ENCODE measurements around the gene RAB36.

RAB36 gene

DNA sequence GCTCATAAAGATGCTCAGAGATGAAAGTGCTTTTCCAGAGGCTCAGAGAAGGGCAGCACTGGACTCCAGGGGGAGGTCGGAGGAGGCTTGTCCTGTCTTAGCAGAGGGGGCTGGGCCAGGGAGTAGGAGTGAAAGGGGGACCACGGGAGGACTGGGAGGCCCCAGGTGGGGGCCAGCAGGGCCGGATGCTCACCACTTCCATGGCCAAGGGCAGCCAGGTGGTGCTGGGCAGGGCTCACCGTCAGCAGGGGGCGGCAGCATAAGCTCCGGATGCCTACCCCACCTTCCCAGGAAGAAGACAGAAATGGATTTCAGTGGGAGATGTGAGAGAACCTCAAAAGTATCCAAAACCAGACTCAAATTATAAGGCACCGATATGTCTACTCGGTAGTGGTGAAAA lies 11.0 kb downstream of the RAB36 start:
- Histone ChIP-seq H3K36me3 (ENCODE audit: insufficient read depth, low read length) (no peaks in the 10 kb centered on the region), H3K9me3 (ENCODE audit: insufficient read depth, low read depth, low read length) (no peaks in the 10 kb centered on the region), H3K9me2 (replicated peaks; ENCODE audit: low read depth, low read length) (no peaks in the 10 kb centered on the region), H3K4me2 (ENCODE audit: low read depth, low read length, poor library complexity, severe bottlenecking) (no peak overlapping the region), H3K4me1 (ENCODE audit: insufficient read depth, low read length, poor library complexity, severe bottlenecking) (peaks cover 3% of the 10 kb centered on the region), H4K20me1 (ENCODE audit: insufficient read depth, low read length, poor library complexity, severe bottlenecking) (no peaks in the 10 kb centered on the region), H3K27me3 (ENCODE audit: insufficient read depth, low read length, poor library complexity, severe bottlenecking) (no peaks in the 10 kb centered on the region), H3K9ac (ENCODE audit: low read depth, low read length, poor library complexity, severe bottlenecking) (no peak overlapping the region), H3F3A (ENCODE audit: low read depth) (no peaks in the 10 kb centered on the region), H3K79me2 (ENCODE audit: insufficient read depth, low read length) (no peaks in the 10 kb centered on the region), H2AFZ (ENCODE audit: low read length) (no peak overlapping the region), H3K4me3 (ENCODE audit: low read length, poor library complexity, severe bottlenecking) (no peak overlapping the region)
- no peak for TF ChIP-seq EZH2phosphoT487 (IDR thresholded peaks at IDR 0.05; ENCODE audit: borderline replicate concordance)
- TF ChIP-seq, protein P1, sequence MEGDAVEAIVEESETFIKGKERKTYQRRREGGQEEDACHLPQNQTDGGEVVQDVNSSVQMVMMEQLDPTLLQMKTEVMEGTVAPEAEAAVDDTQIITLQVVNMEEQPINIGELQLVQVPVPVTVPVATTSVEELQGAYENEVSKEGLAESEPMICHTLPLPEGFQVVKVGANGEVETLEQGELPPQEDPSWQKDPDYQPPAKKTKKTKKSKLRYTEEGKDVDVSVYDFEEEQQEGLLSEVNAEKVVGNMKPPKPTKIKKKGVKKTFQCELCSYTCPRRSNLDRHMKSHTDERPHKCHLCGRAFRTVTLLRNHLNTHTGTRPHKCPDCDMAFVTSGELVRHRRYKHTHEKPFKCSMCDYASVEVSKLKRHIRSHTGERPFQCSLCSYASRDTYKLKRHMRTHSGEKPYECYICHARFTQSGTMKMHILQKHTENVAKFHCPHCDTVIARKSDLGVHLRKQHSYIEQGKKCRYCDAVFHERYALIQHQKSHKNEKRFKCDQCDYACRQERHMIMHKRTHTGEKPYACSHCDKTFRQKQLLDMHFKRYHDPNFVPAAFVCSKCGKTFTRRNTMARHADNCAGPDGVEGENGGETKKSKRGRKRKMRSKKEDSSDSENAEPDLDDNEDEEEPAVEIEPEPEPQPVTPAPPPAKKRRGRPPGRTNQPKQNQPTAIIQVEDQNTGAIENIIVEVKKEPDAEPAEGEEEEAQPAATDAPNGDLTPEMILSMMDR (conservative IDR thresholded peaks at IDR 0.05; ENCODE audit: low read length), result no peak; the same call in 1 of the 2 replicates

DNA sequence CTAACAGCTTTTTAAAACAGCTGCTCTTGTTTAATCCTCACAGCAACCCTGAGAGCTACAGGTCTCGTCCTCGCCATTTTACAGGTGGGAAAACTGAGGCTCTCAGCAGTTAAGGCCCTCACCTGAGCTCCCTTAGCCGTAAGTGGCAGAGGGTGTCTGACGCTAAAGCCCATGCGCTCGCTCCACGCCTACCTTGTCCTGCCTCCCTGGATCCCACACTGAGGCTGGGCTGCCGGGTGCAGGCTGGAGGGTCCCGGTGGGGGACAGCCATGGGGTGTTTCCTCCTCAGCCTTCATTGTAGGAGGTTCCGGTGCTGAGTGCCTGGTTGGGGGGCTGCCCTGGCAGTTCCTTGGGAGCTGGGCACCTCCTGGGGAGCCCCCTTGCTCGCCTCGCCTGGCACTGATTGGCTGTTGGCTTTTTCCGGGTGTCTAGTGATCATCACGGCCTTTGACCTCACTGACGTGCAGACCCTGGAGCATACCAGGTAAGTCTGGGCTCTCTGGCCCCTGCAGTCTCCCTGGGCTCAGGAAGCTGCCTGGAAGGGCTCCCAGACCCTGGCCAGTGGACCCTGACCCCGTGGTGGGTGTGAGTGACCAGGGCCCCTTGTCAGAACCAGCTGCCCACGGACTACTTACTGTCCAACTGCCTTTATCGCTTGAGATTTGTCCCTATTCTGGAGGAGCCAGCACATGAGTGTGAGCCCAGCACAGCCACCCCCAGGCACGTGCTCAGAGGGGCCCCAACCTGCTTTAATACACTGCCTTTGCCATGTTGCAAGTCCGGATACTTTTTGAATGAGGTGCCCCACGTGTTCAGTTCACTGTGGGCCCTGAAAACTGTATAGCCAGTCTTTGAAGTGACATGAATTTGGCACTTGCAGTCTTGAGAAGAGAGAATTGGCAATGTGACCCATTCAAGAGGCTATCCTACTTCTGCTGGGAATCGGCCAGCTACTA lies 12.6 kb downstream of the RAB36 start:
- Histone ChIP-seq H2AFZ (ENCODE audit: low read length) (no peak overlapping the region), H3K9ac (ENCODE audit: low read depth, low read length, poor library complexity, severe bottlenecking) (no peak overlapping the region), H3K36me3 (ENCODE audit: insufficient read depth, low read length) (no peaks in the 10 kb centered on the region), H3F3A (ENCODE audit: low read depth) (no peaks in the 10 kb centered on the region), H3K4me2 (ENCODE audit: low read depth, low read length, poor library complexity, severe bottlenecking) (no peak overlapping the region), H3K9me2 (replicated peaks; ENCODE audit: low read depth, low read length) (no peaks in the 10 kb centered on the region), H3K4me1 (ENCODE audit: insufficient read depth, low read length, poor library complexity, severe bottlenecking) (peaks cover 3% of the 10 kb centered on the region), H3K4me3 (ENCODE audit: low read length, poor library complexity, severe bottlenecking) (no peak overlapping the region), H3K27me3 (ENCODE audit: insufficient read depth, low read length, poor library complexity, severe bottlenecking) (no peaks in the 10 kb centered on the region), H3K9me3 (ENCODE audit: insufficient read depth, low read depth, low read length) (no peaks in the 10 kb centered on the region), H4K20me1 (ENCODE audit: insufficient read depth, low read length, poor library complexity, severe bottlenecking) (no peaks in the 10 kb centered on the region), H3K79me2 (ENCODE audit: insufficient read depth, low read length) (no peaks in the 10 kb centered on the region)
- no peak for TF ChIP-seq EZH2phosphoT487 (IDR thresholded peaks at IDR 0.05; ENCODE audit: borderline replicate concordance)
- TF ChIP-seq, protein P1 (conservative IDR thresholded peaks at IDR 0.05; ENCODE audit: low read length), result no peak

DNA sequence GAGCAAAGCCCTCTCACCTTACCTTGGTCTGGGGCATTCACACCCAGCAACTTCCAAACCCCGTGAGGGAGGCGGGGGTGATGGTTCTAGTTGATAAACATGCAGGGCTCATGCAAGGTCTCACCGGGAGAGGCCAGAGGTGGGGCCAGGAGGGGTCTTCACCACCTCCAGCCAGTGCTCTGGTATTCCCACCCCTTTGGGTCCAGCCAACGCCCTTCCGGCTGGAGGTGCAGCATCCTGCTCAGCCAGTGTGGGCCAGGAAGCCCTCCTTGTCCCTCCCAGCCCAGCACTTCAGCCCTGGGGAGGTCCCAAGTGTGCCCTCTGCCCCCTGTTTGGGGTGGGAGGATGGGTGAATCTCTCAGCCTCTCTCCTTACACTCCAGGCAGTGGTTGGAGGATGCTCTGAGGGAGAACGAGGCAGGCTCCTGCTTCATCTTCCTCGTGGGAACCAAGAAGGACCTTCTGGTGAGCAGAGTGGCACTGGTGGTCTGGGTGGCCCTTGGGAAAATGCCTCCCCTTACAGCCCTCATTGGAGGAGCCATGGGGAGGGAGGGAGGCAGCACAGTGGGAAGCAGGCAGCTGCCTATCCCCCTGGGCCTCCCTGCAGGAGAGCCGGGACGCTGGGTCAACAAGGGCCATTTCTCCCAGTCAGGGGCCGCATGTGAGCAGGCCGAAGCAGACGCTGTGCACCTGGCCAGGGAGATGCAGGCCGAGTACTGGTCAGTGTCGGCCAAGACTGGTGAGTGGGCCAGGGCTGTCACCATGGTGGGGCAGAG lies 13.4 kb downstream of the RAB36 start:
- Histone ChIP-seq H3K27me3 (ENCODE audit: insufficient read depth, low read length, poor library complexity, severe bottlenecking) (no peaks in the 10 kb centered on the region), H3K4me3 (ENCODE audit: low read length, poor library complexity, severe bottlenecking) (no peak overlapping the region), H3F3A (ENCODE audit: low read depth) (no peaks in the 10 kb centered on the region), H3K9me2 (replicated peaks; ENCODE audit: low read depth, low read length) (no peaks in the 10 kb centered on the region), H3K36me3 (ENCODE audit: insufficient read depth, low read length) (no peaks in the 10 kb centered on the region), H3K9me3 (ENCODE audit: insufficient read depth, low read depth, low read length) (no peaks in the 10 kb centered on the region), H3K4me2 (ENCODE audit: low read depth, low read length, poor library complexity, severe bottlenecking) (no peak overlapping the region), H3K9ac (ENCODE audit: low read depth, low read length, poor library complexity, severe bottlenecking) (no peak overlapping the region), H2AFZ (ENCODE audit: low read length) (no peak overlapping the region), H4K20me1 (ENCODE audit: insufficient read depth, low read length, poor library complexity, severe bottlenecking) (no peaks in the 10 kb centered on the region), H3K4me1 (ENCODE audit: insufficient read depth, low read length, poor library complexity, severe bottlenecking) (no peaks in the 10 kb centered on the region), H3K79me2 (ENCODE audit: insufficient read depth, low read length) (no peaks in the 10 kb centered on the region)
- TF ChIP-seq EZH2phosphoT487 (IDR thresholded peaks at IDR 0.05; ENCODE audit: borderline replicate concordance), result no peak
